Measurements from ENCODE around the gene CYCS.
"Not testable (repeated sequence)": the region's sequence is repeated elsewhere in the genome, so short reads cannot be mapped to it uniquely, and the experiment has no call there.

The CYCS gene

DNA sequence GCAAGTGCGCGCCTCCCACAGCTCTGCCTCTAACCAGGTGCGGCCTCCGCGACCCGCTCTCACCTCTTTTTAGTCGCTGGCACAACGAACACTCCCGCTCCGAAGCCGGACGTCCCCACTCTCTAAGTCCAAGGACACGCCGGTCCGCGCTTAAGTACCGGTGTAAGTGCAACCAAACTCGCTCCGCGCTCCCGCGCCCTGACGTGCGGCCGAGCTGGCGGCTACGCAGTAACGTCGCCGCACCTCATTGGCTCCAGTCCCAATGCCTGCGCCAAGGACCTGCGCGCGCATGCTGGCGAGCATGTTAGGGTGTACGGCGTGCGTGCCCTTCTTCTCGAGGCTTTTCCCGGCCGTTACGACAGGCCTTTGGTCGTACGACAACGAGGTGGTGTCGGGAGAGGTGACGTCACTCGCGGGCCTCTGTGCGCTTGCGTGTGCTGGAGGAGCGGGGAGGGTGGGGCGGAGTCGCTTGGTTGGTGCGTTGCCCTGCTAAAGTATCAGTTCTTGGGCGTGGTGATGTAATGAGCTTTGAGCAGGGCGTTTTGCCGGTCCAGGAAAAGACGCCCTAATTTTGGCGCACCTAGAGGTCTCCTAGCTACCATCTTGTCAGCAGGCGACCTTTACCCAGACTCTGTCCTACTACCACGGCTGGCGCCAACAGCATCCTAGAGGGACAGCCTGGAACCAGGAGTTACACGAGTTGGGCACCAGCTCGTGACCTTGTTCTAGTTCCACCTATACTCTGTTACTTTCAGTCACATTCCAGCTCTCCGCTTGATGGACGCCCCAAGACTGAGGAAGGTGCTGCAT is at the start of gene CYCS:
CYCS (minus strand) TSS at position 124 of the 810 bp plus-strand sequence. CDS start 1,141 bp downstream, outside the sequence.
- peak; percentile 98 to 100 (median 99) for DNase-seq
- intact Hi-C loops (cut with DNase I) = no loop called here

GRCh38 chr7:25173184-25173583 is 48.1 kb upstream of the CYCS start:
- no peak for DNase-seq
- intact Hi-C loops (cut with DNase I) = no loop called here

GRCh38 chr7:25171516-25171915 is 46.5 kb upstream of the CYCS start:
- no peak for DNase-seq
- intact Hi-C loops (cut with DNase I) = no loop called here

GRCh38 chr7:25171071-25171470 is 46.0 kb upstream of the CYCS start:
- no peak for DNase-seq
- intact Hi-C loops (cut with DNase I) = no loop called here

DNA sequence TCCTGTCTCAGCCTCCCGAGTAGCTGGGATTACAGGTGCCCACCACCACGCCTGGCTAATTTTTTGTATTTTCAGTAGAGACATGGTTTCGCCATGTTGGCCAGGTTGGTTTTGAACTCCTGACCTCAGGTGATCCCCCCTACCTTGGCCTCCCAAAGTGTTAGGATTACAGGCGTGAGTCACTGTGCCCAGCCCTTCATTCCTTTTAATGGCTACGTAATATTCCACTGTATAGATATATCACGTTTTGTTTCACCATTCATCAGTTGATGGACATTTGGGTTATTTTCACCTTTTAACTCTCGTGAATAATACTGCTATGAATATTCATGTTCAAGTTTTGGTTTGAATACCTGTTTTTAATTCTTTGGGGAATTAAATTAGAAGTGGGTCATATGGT is 44.6 kb upstream of the CYCS start:
- no peak for DNase-seq
- intact Hi-C loops (cut with DNase I) = no loop called here

DNA sequence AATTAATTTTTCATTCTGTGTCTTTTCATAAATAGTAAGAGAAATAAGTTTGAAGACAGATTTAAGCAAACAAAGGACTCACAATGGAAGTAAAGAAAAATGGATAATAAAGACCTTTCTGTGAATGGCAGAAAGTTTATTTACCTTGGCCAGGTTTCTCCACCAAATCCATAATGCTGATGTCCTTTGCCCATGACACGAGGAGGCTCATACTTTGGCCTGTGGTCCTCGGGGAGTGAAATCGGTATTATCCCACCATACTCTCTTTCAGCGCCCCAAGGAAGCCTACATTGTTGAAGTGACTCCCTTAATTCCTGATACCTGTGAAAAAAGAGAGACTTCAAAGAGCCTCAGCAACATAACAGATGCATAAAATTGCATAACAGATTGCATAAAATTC is 43.1 kb upstream of the CYCS start:
- DNase-seq = no peak
- intact Hi-C loops (cut with DNase I) = no loop called here

DNA sequence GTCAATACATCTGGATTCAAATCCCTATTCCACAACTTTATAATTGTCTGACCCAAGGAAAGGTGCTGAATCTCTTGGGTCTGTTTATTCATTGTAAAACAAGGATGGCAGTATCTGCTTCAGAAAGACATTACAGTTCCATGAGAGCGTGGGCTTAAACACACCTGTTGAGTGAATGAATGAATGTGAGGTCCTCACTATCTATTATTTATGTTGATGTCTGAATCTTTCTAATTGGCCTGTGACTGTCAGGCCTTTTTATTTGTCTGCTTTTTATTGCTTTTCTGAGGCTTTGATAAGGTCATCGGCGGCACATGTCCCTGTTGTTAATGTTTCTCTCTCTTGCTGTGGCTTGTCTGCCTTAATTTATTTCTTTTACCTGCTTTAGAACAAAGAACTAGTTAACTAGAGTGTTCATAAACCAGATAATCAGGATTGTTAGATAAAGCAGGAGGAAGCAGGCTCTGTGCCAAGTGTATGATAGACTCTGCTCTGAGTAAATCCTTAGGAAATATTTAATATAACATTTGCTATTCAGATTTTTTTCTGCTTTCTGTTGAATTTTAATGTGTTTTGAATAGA is 42.3 kb upstream of the CYCS start:
- intact Hi-C loops (cut with DNase I) = no loop called here
- no peak for DNase-seq

- DNase-seq = peak in 5 of 42 donors; percentile 20 to 54 (median 32)
These were observed 35.0 kb upstream of the CYCS start for GRCh38 chr7:25159983-25160596.

GRCh38 chr7:25158966-25159365 is 33.9 kb upstream of the CYCS start:
- no peak for DNase-seq
- intact Hi-C loops (cut with DNase I) = no loop called here

More at GRCh38 chr7:25159983-25160596, 35.0 kb upstream of the CYCS start:
- intact Hi-C loops (cut with DNase I) = not testable (repeated sequence)

DNA sequence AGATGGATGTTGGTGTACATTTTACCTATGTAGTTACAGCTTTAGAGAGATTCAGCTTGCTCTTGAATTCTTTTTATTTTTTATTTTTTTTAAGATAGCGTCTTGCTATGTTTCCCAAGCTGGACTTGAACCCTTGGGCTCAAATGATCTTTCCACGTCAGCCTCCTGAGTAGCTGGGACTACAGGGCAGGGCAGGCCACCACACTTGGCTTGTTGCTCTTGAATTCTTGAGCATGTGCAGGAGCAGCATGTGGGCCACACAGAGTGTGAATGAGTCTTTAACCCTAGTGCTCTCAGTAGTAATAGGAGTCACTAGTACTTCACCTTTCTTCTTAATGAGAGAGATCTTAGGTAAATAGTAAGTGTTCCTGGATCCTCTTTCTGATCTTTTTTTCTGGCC is 26.7 kb upstream of the CYCS start:
- DNase-seq = no peak
- intact Hi-C loops (cut with DNase I) = no loop called here

DNA sequence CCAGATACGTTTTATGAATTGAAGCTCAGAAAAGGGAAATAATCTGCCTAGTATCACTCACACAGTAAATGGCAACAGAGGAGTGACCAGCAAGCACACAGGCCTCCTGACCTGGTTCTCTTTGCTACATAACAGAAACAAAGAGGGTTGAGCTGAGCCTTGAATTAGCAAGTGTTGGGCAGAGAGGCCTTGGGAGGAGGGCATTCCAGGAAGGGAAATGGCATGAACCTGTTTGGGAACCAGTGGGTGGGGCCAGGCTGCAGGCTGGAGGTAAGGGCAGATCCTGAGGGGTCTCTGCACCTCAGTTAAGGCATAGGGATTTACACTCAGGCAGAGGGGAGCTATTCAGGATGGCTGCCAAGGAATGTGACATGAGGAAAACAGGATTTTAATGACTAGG is 24.8 kb upstream of the CYCS start:
- DNase-seq = peak in 3 of 42 donors; percentile 3 to 47 (median 8)
- intact Hi-C loops (cut with DNase I) = no loop called here

DNA sequence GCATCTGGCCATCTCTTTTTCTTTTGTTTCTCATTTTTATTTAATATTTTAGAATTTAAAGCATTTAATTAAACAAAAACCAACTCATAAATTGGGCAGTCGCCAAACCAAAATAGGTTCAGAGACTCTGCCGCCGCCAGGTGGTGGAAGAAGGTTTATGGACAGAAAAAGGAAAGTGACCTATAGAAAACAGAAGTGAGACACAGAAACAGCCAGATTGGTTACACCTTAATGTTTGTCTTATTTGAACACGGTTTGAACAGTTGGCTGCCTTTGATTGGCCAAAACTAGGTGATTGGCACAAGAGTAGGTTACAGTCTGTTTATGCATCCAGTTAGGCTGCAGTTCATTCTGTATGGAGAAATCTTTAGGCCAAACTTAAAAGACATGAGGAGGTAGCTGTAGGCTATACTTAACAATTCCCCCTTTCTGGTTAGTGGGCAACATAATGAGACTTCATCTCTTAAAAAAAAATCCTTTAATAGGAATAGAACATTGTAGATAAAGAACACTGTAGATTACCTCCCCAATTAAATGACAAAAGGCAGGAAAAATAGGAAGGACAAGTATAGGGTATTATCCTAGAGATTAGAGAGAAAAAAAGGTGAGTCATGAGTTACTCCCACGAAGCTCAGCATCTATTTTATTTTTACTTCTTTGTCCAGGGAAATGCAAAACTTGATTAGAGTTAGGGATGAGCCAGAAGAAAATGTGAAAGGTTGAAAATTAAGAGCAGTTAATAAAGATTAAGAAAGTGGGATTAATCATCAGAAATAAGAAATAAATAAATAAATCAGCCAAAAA is 23.9 kb upstream of the CYCS start:
- DNase-seq = no peak
- intact Hi-C loops (cut with DNase I) = no loop called here

DNA sequence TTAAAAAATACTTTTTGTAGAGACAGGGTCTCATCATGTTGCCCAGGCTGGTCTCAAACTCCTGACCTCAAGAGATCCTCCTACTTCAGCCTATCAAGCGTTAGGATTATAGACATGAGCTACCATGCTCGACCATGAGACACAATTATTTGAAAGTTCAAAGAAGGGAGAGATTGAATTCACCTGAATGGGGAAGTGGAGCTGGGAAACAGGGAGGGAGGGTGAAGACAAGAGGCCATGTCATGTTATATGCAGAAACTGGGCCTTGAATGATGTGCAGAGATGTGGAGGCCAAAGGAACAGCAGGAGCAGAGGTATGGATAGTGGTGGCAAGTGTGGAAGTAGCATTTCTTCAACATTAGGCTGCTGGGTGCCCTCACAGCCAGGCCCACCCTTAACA is 18.7 kb upstream of the CYCS start:
- no peak for DNase-seq
- intact Hi-C loops (cut with DNase I) = no loop called here

GRCh38 chr7:25139536-25139935 is 14.5 kb upstream of the CYCS start:
- intact Hi-C loops (cut with DNase I) = no loop called here
- DNase-seq = no peak

DNA sequence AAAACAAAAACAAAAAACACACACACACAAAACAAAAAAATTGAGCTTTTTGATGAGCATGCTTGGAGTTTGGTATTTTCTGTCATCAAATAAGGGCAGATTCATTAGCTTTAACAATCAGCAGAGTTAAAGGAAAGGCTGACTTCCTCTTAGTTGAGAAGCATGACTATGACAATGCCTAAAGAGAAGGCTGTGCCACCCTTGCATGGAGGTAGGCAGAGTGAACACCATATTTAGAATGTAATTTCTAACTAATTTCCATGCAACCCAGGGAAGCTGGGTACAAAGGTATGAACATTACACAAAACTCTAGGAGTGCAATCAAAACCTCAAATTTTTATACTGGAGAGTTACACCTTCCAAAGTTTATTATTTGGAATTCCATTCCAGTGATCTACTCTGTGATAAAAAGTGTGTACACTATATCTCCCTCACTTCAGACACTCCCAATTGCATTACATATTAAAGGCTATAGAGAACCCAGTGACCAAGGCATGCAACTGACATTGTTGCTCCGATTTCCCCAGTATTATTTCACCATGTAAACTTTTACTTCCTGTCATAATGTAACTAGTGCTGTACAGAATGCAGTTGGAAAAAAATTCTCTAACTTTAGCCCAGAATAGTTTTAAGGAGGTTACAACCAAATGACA is 9.4 kb upstream of the CYCS start:
- intact Hi-C loops (cut with DNase I) = no loop called here
- peak in 1 of 42 donors; percentile 34 for DNase-seq

- intact Hi-C loops (cut with DNase I) = no loop called here
- DNase-seq = no peak
These were observed 7.4 kb upstream of the CYCS start for GRCh38 chr7:25132430-25132829.

GRCh38 chr7:25126751-25127150 is 1.7 kb upstream of the CYCS start:
- no peak for DNase-seq

DNA sequence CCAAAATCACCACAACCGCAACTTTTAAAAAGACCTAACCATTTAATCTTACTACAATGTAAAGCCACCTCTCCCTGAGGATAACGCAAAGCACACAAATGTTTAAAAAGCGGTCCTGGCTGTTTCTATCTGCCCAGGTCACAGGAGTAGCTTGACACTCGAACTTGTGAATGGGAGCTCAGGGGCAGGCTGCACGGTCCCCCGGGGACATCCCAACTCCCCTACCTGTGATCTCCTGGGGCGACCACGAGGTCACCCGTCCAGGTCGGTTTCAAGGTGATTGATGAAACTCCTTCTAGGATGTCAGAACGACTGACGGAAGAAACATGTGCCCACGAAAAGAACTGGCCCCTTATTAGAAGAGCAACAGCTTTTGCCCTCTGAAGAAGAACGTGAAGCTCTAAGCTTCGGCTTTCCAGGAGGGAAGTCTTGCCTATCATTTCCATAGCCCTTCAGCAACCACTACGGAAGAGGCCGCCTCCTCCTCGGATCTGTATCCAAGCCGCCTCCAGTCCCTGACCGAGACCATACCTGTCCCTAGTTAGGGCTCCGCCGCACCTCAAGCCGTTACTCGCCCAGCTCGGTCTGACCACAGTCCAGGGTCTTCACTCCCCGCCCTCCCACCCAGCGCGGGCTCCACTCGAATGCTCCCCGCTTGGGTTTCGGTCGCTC is 459 bp downstream of the CYCS start:
- intact Hi-C loops (cut with DNase I) = no loop called here
- peak in 11 of 42 donors; percentile 3 to 44 (median 23) for DNase-seq

More at GRCh38 chr7:25126751-25127150, 1.7 kb upstream of the CYCS start:
- intact Hi-C loops (cut with DNase I) = no loop called here
